CD1c-positive myeloid dendritic cell (primary cell): Measurements from ENCODE around the gene KLHL24.
A peak's percentile ranks its signal among the peaks of the same experiment; 100 is the strongest.
"Not testable (repeated sequence)": the region's sequence is repeated elsewhere in the genome, so short reads cannot be mapped to it uniquely, and the experiment has no call there.

Experiments used
- DNase-seq: peaks from one replicate; pipeline ENCODE4 v3.0.0-alpha.2; 2016; ENCODE audit errors: extremely low spot score

The KLHL24 gene, protein sequence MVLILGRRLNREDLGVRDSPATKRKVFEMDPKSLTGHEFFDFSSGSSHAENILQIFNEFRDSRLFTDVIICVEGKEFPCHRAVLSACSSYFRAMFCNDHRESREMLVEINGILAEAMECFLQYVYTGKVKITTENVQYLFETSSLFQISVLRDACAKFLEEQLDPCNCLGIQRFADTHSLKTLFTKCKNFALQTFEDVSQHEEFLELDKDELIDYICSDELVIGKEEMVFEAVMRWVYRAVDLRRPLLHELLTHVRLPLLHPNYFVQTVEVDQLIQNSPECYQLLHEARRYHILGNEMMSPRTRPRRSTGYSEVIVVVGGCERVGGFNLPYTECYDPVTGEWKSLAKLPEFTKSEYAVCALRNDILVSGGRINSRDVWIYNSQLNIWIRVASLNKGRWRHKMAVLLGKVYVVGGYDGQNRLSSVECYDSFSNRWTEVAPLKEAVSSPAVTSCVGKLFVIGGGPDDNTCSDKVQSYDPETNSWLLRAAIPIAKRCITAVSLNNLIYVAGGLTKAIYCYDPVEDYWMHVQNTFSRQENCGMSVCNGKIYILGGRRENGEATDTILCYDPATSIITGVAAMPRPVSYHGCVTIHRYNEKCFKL

DNA sequence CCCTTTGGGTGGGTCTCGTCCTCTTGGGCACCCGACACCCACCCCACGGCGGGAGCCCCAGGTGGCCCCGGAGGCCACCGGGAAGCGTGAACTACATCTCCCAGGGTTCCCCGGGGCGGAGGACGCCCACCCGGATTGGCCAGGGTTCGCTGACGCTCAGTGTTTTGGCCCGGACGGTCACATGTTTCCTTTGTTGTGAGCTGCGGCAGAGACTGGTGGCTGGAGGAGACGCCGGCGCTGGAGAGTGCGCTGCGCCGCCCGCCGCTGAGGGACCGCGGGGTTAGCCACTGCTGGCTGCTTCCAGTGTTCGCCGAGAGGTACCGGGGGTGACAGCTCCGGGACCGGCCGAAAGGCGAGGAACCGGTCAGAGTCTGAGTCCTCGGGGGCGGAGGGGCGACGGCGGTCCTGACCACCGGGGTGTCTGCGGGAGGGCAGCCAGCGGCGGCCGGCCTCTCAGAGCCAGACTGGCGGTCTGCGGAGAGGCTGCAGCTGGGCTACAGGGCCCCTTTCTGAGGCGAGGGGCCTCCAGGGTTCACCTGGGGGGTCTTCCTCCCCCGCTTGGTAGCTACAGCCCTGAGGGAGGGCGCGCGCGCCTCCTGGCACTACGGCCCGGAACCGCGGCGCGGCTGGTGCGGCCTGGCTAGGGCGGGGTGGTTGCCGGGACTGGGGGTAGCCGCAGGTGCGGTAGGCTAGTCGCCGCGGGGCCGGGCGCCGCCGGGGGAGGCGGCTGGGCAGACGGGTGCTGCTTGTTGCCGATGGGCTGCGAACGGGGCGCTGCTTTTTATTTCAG is at the start of gene KLHL24:
Gene KLHL24, plus strand, starts transcription at position 193 of the 790 bp plus-strand sequence. CDS start 14,734 bp downstream, outside the sequence.
- peak; percentile 95 for DNase-seq

GRCh38 chr3:183586477-183586876 is 48.9 kb upstream of the KLHL24 start:
- DNase-seq = no peak

GRCh38 chr3:183587336-183587735 is 48.1 kb upstream of the KLHL24 start:
- peak; percentile 51 for DNase-seq

DNA sequence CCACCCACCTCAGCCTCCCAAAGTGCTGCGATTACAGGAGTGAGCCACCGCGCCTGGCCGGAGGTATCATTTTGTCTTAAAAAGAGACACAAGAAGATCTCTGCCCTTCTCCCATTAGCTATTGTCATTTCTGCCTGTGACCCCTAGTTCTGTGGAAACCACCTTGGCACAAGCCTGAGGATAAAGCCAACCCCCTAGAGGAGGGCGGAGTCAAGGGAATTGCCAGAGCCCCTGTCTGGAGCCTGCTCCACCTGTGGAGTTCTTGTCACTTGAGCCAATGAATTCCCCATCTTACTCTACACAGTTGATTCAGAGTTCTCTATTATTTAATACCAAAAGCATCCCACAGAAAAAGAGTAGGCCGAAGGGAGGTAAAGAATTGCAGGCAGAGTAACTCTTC is 45.0 kb upstream of the KLHL24 start:
- DNase-seq = no peak

GRCh38 chr3:183591881-183592521 is 43.4 kb upstream of the KLHL24 start:
- DNase-seq = peak; percentile 67

- peak; percentile 33 for DNase-seq
These were observed 42.6 kb upstream of the KLHL24 start for GRCh38 chr3:183592821-183593220.

DNA sequence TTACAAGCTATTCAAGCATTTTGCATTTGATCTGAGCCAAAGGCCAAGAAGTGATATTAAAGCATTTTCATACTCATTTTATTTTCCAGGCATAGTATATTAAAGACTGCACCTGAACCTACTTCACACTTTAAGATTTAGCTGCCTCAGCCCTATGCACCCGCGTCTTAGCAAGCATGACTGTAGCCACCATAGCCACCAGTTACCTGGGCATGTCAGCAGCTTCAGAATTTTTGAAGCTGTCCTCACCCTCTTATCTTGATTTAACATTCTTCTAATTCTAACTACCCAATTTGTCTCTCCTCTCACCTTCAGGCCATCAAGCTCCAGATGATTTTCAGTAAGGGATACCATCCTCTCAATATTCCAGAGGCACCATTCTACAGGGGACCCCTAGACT is 40.8 kb upstream of the KLHL24 start:
- no peak for DNase-seq

DNA sequence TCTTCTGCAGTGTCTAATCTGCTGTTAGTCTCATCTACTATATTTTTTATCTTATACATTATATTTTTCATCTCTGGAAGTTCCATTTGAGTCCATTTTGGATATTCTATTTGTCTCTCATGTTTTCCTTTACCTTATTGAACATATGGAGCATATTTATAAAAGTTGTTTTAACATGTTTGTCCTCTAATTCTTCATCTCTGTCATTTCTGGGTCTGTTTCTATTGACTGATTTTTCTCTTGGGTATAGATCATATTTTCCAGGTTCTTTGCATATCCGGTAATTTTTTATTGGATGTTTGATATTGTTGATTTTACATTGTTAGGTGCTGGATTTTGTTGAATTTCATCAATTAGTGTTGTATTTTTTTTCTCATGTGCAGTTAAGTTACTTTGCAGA is 37.5 kb upstream of the KLHL24 start:
- no peak for DNase-seq

GRCh38 chr3:183611326-183611725 is 24.1 kb upstream of the KLHL24 start:
- DNase-seq = not testable (repeated sequence)

DNA sequence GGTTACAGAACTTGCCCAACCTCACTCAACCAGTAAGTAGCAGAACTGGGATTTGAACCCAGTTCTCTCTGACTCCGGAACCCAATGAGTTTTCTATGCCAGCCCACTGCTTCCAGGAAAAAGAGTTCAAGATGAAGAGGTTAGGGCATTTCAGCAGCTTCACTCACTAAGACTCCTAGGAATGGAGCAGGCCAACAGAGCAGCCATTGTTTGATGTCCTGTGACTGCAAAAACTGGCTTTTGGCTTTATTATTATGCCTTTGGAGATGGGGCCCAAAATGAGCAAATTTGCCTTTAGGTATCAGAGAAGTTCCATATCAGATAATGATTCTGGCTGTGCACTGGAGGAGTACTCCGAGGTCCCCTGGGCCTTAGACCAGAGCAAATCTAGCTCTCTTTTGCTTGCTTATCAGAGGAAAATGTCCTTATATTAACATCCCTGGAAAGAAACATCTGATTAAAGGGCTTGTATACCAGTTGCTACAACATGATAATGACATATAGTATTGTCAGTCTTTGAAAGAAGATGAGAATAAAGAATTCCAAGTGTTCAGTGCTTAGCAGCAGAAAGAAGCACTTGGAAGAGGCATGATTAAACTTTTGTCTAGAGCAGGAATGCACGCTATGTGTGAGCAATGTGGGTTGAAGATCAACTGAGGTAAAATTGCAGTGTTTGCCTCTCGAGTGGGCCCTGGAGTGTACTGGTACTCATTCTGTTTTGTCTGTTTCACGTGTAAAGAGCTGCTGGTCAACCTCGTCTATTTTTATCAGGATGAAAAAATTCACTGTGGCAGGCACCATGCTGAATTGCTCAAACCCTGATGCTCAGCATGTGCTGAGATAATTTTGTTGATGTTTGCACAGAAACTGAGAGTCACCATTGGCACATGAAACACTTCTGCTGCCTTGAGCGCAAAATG is 21.8 kb upstream of the KLHL24 start:
- no peak for DNase-seq

- no peak for DNase-seq
These were observed 16.9 kb upstream of the KLHL24 start for GRCh38 chr3:183618542-183618941.

DNA sequence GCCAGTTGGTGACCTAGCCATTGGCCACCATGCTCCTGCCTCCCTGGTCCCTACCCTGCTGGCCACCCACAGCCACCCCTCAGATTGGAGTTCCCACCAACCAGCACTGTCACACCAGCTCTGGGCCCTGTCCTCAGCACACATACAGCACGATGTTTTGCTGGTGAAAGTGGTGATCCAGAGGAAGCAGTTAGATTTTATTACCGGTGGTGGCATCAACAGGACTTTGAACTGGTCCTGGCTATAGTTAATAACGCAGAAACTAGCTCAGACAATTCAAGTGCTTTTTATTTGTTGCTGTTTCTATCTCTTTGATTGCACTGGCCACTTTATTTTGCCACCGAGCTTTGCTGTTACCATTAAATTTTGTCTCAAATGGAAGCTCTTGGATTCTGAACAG is 16.4 kb upstream of the KLHL24 start:
- no peak for DNase-seq

DNA sequence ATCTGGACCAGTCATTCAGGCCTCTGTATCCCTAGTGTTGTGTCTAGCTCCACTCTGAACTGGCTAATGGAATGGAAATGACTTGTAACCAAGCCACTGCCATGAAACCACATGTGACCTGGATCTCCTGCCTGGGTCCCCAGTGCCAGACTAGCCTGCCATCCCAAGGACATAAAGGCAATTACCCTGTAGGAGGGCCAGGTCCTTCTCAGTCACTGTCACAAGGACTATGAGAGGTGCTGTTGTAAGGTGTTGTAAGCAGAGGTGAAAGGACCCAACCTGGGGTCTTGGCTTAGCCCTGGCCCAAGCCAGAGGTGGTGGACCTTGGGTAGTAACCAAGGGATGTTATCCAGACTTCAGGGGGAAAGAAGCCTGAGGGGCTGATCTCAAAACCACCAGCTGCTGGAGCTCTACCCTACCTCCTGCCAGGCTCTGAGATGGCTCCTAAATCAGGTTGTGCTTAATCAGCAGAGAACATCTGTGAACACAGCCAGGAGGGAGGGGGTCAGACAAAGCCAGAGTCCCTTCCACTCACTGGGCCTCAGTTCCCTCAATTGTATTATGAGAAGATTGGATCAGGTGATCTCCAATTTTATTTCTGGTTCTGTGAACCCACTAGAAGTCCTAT is 15.7 kb upstream of the KLHL24 start:
- DNase-seq = no peak

DNA sequence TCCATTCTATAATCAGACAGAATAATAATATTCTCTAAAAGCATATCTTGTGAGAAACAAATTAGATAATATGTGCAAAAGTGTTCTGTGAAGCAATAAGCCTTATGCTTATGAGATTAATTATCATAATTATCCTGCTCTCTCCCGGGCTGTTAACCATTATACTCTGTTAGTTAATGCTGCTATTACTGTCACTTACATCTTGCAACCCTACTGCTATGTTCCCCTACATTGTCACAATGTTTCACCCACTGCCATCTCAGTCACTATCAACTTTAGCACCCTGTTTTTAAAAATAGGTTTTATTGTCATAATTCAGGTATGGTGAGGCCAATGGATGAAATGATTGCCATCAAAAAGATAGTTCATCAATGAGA is 15.2 kb upstream of the KLHL24 start:
- no peak for DNase-seq

- DNase-seq = not testable (repeated sequence)
These were observed 12.9 kb upstream of the KLHL24 start for GRCh38 chr3:183622473-183622872.

- no peak for DNase-seq
These were observed 8.4 kb upstream of the KLHL24 start for GRCh38 chr3:183626877-183627594.

- DNase-seq = no peak
These were observed 5.7 kb upstream of the KLHL24 start for GRCh38 chr3:183629546-183630301.

DNA sequence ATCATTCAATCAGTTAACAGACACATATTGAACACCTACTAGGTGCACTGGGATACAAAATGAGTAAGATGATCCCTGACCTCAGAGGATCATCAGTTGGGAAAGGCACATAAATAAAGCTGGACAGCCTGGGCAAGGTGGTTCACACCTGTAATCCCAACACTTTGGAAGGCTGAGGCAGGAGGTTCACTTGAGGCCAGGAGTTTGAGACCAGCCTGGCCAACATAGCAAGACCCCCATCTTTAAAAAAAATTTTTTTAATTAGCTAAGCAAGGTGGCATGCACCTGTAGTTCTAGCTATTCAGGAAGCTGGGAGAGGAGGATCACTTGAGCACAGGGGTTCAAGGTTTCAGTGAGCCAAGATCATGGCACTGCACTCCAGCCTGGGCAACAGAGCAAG is 3.7 kb upstream of the KLHL24 start:
- no peak for DNase-seq

GRCh38 chr3:183632725-183633124 is 2.7 kb upstream of the KLHL24 start:
- not testable (repeated sequence) for DNase-seq
